HUES48 (cell line): Measurements from ENCODE around the gene TM4SF4.
A peak's percentile ranks its signal among the peaks of the same experiment; 100 is the strongest.

Experiments
- H3K27ac ChIP-seq: one replicate; pipeline ENCODE4 v1.7.0; 2013; ENCODE audit warnings: low read depth, low read length, inconsistent platforms
- H3K27me3 ChIP-seq: 2 replicates; pipeline ENCODE4 v1.6.1; 2013; ENCODE audit warnings: mild to moderate bottlenecking, low read length; ENCODE audit not compliant: control insufficient read depth, insufficient read depth
- H3K36me3 ChIP-seq: 2 replicates; pipeline ENCODE4 v1.6.1; 2013; ENCODE audit warnings: low read length; ENCODE audit not compliant: control insufficient read depth, insufficient read depth
- H3K4me1 ChIP-seq: 2 replicates; pipeline ENCODE4 v1.6.1; 2013; ENCODE audit warnings: mild to moderate bottlenecking, low read length; ENCODE audit not compliant: control insufficient read depth, insufficient read depth
- H3K4me3 ChIP-seq: 2 replicates; pipeline ENCODE4 v1.5.1; 2013; ENCODE audit warnings: mild to moderate bottlenecking, low read depth, low read length
- H3K9ac ChIP-seq: 2 replicates; pipeline ENCODE4 v1.6.1; 2013; ENCODE audit warnings: mild to moderate bottlenecking, low read depth, low read length, moderate library complexity
- H3K9me3 ChIP-seq: 2 replicates; pipeline ENCODE4 v1.6.1; 2013; ENCODE audit warnings: low read length; ENCODE audit not compliant: control insufficient read depth, insufficient read depth

The TM4SF4 gene

DNA sequence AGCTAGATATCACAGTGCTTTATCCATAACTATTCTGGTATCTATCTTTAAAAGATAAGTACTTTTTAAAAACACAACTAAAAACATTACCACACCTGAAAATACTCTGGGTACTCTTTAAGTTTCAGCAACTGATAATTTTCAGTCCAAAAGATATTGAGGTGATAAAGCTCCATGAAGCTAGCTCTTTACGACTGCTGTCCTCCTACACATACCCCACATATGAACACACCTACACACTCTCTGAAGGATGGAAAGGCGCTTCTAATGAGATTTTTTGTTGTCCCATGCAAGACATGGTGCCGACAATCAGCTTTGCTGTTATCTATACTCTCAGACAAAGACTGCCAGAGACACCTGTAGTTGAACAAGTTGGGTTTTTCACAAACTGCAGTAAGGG is 19.1 kb upstream of the TM4SF4 start:
- no peak overlapping the region for H3K27ac ChIP-seq
- no peaks in the 10 kb centered on the region for H3K36me3 ChIP-seq
- H3K4me1 ChIP-seq = no peaks in the 10 kb centered on the region
- H3K27me3 ChIP-seq = no peaks in the 10 kb centered on the region
- H3K4me3 ChIP-seq = no peak overlapping the region
- no peak overlapping the region for H3K9ac ChIP-seq
- peaks cover 24% of the 10 kb centered on the region for H3K9me3 ChIP-seq

- Histone ChIP-seq H3K4me1 (no peaks in the 10 kb centered on the region), H3K27ac (no peak overlapping the region), H3K27me3 (no peaks in the 10 kb centered on the region), H3K4me3 (no peak overlapping the region), H3K36me3 (no peaks in the 10 kb centered on the region), H3K9me3 (peaks cover 19% of the 10 kb centered on the region), H3K9ac (no peak overlapping the region)
Observed at GRCh38 chr3:149455989-149456388, 18.5 kb upstream of the TM4SF4 start.

DNA sequence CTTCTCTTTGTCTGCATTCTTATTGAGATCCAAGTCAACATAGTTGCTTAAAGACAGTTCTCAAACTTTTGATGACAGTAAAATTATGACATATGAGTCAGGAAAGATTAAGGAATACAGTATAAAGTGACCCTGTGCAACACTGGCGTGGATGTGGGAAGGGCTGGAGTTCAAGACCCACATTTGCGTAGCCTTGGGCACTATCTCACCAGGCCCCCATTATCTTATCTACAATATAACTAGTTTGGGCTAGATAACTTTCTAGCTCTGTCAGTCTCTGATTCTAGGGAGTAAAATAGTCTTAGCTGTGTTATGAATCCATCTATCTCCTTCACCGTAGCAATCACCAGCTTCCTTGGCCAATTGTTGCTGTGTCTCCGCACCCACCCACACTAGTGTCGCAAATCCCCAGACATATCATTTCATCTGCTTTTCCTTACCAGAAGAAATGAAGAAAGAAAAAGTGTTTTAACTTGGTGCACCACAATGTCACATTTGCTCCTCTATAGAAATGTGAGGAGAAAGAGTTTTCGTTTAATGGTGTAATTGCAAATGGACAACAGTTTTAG is 14.9 kb upstream of the TM4SF4 start:
- Histone ChIP-seq H3K9ac (no peak overlapping the region), H3K36me3 (no peaks in the 10 kb centered on the region), H3K27me3 (no peaks in the 10 kb centered on the region), H3K9me3 (no peaks in the 10 kb centered on the region), H3K4me3 (no peak overlapping the region), H3K27ac (no peak overlapping the region), H3K4me1 (no peaks in the 10 kb centered on the region)

- no peaks in the 10 kb centered on the region for H3K9me3 ChIP-seq
- H3K36me3 ChIP-seq = no peaks in the 10 kb centered on the region
- H3K4me3 ChIP-seq = no peak overlapping the region
- H3K27me3 ChIP-seq = no peaks in the 10 kb centered on the region
- H3K4me1 ChIP-seq = no peaks in the 10 kb centered on the region
- H3K9ac ChIP-seq = no peak overlapping the region
- H3K27ac ChIP-seq = no peak overlapping the region
Observed at GRCh38 chr3:149460117-149460516, 14.4 kb upstream of the TM4SF4 start.

DNA sequence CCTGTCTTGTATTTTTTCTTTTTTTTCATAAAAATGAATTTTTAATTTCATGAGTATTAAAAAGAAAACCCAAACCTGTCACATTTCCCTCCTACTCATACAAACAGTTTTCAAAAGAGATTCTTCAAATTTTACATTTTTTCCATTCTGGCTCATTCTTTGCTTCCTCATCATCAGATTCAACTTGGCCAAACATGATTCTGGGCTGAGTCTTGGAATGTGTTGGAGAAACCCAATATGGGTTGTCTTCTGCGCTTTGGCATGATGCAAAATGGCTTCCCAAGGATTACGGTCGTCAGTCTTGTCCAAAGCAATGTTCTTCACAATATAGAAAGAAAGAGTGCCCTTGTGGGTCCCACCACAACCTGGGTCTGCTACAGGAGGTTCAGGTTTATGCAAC is 12.4 kb upstream of the TM4SF4 start:
- no peak overlapping the region for H3K4me3 ChIP-seq
- no peaks in the 10 kb centered on the region for H3K9me3 ChIP-seq

GRCh38 chr3:149462581-149463011 is 11.9 kb upstream of the TM4SF4 start:
- no peak overlapping the region for H3K27ac ChIP-seq
- H3K27me3 ChIP-seq = no peaks in the 10 kb centered on the region
- no peak overlapping the region for H3K4me3 ChIP-seq
- H3K9me3 ChIP-seq = no peaks in the 10 kb centered on the region
- H3K9ac ChIP-seq = no peak overlapping the region
- no peaks in the 10 kb centered on the region for H3K36me3 ChIP-seq
- H3K4me1 ChIP-seq = peaks cover 5% of the 10 kb centered on the region; the same call in 1 of the 2 replicates

More for the DNA sequence above, 12.4 kb upstream of the TM4SF4 start:
- Histone ChIP-seq H3K36me3 (no peaks in the 10 kb centered on the region), H3K9ac (no peak overlapping the region), H3K27me3 (no peaks in the 10 kb centered on the region), H3K4me1 (peaks cover 5% of the 10 kb centered on the region; the same call in 1 of the 2 replicates), H3K27ac (no peak overlapping the region)

DNA sequence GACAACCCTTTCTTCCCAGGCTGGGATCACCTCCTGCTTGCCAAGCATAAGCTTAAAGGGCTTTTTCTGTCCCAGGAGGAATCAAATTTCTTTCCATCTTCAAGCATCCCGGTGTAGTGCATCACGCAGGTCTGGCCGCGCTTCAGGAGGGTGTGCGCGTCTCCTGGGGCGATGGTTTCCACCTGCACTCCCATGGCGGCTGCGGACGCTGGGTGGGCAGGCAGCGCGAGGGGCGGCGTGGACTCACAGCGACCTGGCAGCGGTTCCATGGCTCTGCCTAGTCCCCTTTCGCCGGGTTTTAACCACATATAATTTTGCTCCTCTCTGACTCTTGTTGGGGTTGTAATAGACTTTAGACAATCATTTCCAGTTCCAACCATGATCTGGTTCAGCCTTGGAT is 10.6 kb upstream of the TM4SF4 start:
- no peak overlapping the region for H3K4me3 ChIP-seq
- no peak overlapping the region for H3K9ac ChIP-seq
- no peaks in the 10 kb centered on the region for H3K36me3 ChIP-seq
- no peak overlapping the region for H3K27ac ChIP-seq
- no peaks in the 10 kb centered on the region for H3K27me3 ChIP-seq
- H3K9me3 ChIP-seq = no peaks in the 10 kb centered on the region
- peaks cover 12% of the 10 kb centered on the region for H3K4me1 ChIP-seq

GRCh38 chr3:149464542-149465328 is 9.8 kb upstream of the TM4SF4 start:
- Histone ChIP-seq H3K36me3 (no peaks in the 10 kb centered on the region), H3K9ac (no peak overlapping the region), H3K27ac (no peak overlapping the region), H3K4me3 (no peak overlapping the region), H3K4me1 (peaks cover 15% of the 10 kb centered on the region), H3K9me3 (no peaks in the 10 kb centered on the region), H3K27me3 (no peaks in the 10 kb centered on the region)

DNA sequence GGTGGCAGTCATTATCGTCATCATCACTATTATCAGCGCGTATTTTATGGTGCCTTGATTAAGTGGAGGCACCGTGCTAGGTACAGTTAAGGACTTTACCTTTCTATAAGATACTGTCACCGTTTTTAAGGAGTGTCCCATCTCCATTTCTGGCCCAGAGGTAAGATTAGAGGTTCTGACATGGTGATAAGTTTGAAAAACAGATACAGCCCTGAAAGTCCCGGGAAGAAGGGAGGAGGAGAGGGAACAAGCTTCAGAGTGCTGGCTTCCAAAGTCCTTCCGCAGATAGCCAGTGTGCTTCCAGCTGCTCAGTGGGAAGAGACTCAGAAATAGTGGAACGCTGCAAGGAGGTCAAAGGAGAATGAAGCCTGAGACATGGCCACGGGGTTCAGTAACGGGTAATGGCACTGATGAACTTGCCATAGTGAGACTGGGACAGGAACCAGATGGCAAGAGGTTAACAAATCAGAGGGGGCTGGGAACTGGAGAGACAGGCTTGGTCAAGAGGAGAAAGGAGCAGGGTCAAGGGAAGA is 9.1 kb upstream of the TM4SF4 start:
- H3K9ac ChIP-seq = no peak overlapping the region
- H3K36me3 ChIP-seq = no peaks in the 10 kb centered on the region
- no peak overlapping the region for H3K27ac ChIP-seq
- no peak overlapping the region for H3K4me3 ChIP-seq
- no peaks in the 10 kb centered on the region for H3K9me3 ChIP-seq
- H3K27me3 ChIP-seq = no peaks in the 10 kb centered on the region
- peaks cover 15% of the 10 kb centered on the region for H3K4me1 ChIP-seq

GRCh38 chr3:149466192-149466591 is 8.3 kb upstream of the TM4SF4 start:
- H3K36me3 ChIP-seq = no peaks in the 10 kb centered on the region

DNA sequence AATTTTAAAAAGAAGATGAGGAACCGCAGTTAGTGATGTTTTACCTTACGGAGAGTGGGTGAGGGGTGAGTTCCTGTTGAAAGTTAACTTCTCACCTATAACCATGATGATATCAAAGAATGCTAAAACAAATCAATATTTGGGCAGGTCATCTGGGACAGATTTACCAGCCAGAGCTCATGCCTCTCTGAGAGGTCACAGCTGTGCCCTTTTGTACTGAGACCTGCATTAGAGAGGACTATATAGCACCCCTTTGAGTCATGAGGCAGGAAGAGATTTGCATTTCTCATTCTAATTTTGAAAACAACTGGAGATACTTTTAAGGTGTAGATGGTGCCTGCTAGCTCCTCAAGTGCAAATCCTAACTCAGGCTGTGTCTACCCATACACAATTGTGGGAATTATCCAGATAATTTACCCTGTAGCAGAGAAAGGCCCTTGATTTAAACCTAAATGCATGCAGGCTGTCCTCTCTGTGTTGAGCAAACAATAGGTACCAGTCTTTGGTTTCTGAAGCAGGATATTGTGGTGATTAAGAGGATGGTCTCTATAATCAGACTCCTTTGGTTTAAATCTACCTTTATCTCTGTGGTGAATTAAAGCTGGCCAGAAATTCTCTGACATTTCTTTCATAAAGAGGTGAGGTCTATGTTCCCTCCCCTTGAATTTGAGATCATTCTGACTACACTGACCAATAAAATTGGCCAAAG is 5.8 kb upstream of the TM4SF4 start:
- no peaks in the 10 kb centered on the region for H3K27me3 ChIP-seq
- no peaks in the 10 kb centered on the region for H3K36me3 ChIP-seq
- no peaks in the 10 kb centered on the region for H3K9me3 ChIP-seq
- H3K9ac ChIP-seq = no peak overlapping the region
- H3K27ac ChIP-seq = peak overlapping the region; percentile 75
- peaks cover 25% of the 10 kb centered on the region for H3K4me1 ChIP-seq
- peak overlapping the region; percentile 15; the same call in 1 of the 2 replicates for H3K4me3 ChIP-seq

More at GRCh38 chr3:149466192-149466591, 8.3 kb upstream of the TM4SF4 start:
- Histone ChIP-seq H3K27me3 (no peaks in the 10 kb centered on the region), H3K9me3 (no peaks in the 10 kb centered on the region), H3K4me3 (no peak overlapping the region), H3K4me1 (peaks cover 15% of the 10 kb centered on the region), H3K27ac (peak overlapping the region; percentile 55), H3K9ac (no peak overlapping the region)
